Subcutaneous adipose tissue (tissue), 4 donors: Measurements from ENCODE around the gene FKBP7. TPM values are rescaled to one million over a fixed set of nuclear protein-coding genes. Genes with fewer than 3 reads are reported as not detected.

ENCODE experiments used
- total RNA-seq, 4 donors: library from RNA; depleted of rRNA; stranded (reverse); fragments of >200 nt; gene quantifications; one replicate each; pipeline ENCODE4 v1.1.0, GENCODE V29; 2016
- TF ChIP-seq, protein P1 (sequence below): fragments of 450-650 bp; IDR thresholded peaks from one replicate; pipeline ENCODE4 v1.5.1; 2016; ENCODE audit warnings: low read depth, mild to moderate bottlenecking, control low read depth, antibody characterized with exemption, moderate library complexity

The FKBP7 gene
- total RNA-seq, 4 donors from 2014 or later = 8.8 to 19.6 (median 13.7) TPM

DNA sequence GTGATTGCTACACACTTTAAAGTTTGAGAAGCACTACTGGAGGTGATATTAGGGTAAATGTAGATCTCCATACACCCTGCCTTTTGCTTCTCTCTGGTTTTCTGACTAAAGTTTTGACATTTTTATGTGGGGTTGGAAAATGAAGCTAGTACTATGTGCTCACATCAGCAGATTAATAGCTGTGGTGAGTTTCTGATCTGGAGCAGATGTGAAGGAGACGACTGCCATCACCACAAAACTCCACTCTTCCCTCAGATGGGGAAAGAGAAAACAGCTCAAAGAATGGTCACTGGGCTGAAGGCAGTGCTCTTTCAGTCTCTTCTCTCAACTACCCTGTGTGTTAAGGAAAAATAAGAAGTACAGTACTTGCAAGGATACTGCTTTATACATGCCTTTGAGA, 39.1 kb upstream of the FKBP7 start:
- TF ChIP-seq, protein P1, sequence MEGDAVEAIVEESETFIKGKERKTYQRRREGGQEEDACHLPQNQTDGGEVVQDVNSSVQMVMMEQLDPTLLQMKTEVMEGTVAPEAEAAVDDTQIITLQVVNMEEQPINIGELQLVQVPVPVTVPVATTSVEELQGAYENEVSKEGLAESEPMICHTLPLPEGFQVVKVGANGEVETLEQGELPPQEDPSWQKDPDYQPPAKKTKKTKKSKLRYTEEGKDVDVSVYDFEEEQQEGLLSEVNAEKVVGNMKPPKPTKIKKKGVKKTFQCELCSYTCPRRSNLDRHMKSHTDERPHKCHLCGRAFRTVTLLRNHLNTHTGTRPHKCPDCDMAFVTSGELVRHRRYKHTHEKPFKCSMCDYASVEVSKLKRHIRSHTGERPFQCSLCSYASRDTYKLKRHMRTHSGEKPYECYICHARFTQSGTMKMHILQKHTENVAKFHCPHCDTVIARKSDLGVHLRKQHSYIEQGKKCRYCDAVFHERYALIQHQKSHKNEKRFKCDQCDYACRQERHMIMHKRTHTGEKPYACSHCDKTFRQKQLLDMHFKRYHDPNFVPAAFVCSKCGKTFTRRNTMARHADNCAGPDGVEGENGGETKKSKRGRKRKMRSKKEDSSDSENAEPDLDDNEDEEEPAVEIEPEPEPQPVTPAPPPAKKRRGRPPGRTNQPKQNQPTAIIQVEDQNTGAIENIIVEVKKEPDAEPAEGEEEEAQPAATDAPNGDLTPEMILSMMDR = no peak

DNA sequence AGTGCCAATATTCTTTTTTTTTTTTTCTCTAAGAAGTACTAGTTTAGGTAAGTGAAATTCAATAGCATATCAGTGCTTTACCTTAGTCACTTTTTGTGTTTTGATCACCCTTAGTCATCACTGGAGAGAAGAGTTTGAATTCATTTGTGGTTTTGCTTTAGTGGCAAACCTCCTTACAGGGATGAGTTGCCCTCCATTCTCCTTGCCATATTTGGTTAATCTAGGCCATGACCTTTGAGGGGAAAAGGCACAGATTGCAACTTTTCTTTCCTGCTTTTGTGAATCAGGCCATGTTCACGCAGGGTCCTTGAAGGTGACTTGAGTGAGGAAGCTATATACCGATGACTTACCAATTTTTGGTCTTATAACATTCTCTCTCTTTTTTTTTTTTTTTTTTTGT, 36.3 kb upstream of the FKBP7 start:
- TF ChIP-seq, protein P1 = no peak

DNA sequence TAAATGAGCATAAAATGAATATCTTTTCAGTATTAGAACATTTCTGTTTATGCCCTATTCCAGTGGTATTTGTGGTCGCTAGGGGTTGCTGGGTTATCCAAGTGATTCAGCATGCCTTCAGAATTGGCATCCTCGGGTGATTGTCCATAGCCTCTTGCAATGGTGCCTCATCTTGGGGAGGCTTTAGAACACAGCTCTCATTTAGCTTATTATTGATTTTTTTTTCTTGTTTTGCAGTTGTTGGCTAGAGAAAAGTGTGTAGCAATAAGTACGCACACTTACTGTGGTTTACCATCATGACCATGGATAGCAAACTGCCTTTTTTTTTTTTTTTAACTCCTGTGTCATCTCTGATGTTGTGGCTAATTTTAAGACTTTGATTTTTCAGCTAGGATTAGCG, 35.5 kb upstream of the FKBP7 start:
- TF ChIP-seq, protein P1 = no peak

DNA sequence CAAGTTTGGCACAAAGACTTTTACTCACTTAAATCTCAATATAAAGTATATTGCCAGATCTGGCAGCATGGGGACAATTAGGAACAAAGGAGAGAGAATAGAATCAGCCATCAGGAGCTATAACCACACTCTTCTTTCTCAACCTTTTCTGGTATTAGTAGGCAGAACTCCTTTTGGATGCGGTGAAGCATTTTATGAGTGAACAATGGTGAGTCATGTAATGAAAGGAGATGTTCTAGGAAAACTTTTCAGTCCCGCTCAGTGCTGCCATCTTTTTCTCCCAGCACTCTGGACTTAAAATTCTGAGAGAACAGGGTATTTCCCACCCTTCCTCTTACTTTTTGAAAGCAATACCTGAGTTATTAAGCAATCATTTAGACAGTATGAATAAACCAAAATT, 34.1 kb upstream of the FKBP7 start:
- TF ChIP-seq, protein P1 = no peak

DNA sequence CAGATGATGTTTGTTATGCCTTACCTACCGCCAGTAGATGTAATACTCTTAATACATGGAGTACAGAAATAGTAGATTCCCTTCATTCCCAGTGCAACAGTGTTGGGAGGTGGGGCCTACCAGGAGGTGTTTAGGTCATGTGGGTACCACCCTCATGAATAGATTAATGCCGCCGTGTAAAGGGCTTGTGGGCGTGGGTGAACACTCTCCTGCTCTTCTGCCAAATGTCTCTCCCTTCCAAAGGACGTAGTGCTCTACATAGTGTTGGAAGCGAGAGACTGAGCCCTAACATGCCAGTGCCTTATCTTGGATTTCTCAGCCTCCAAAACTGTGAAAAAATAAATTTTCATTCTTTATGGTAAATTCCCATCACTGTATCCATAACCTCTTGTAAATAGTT, 32.0 kb upstream of the FKBP7 start:
- TF ChIP-seq, protein P1 = no peak

DNA sequence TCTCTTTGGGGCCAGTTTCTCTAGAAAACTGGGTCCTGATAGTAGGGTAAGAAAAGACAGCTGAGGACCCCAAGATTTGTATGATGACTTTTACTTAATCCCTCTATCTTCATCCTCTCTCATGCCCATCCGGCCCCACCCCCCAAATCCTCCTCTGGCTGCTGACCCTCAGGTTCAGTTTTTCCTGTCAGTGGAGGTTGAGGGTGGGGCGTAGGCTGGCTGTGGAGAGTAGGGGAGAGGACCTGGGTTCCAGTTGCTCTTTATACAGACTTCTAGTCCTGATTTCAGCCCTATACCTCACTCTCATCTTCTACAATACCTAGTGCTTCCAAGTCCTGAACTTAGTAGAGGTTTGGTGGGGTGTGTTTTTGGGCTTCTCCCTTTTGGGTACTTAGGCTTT, 30.2 kb upstream of the FKBP7 start:
- TF ChIP-seq, protein P1 = no peak

DNA sequence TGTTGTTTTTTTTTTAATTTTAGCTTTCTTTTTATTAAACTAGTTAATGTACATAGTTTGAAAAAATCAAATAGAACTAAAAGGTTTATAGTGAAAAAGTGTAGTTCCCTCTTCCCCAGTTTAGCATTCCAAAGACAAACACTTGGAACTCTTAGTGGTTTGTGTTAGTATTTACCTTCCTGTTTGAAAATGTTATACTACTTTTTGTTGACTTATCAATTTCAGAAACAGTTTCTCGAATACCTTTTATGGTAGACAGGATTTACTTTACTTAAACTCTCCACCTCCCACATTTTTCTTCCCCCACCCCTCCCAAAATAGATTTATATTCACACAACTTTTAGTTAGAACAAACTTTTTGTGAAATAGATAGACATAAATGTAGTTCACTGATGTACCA, 28.5 kb upstream of the FKBP7 start:
- TF ChIP-seq, protein P1 = no peak
